ENCODE results near the gene MEX3B.
"Not testable (repeated sequence)": the region's sequence is repeated elsewhere in the genome, so short reads cannot be mapped to it uniquely, and the experiment has no call there.

Gene MEX3B

GRCh38 chr15:82047453-82048400, 1.9 kb upstream of the MEX3B start:
- DNase-seq = peak; percentile 34

- peak; percentile 93 for DNase-seq
These were observed 1.0 kb upstream of the MEX3B start for GRCh38 chr15:82046666-82047452.

- DNase-seq = peak; percentile 33
These were observed 483 bp downstream of the MEX3B start for GRCh38 chr15:82045179-82045891.

GRCh38 chr15:82044373-82045178, 1.2 kb downstream of the MEX3B start:
- DNase-seq = peak; percentile 83

GRCh38 chr15:82043796-82044372, 1.9 kb downstream of the MEX3B start:
- no peak for DNase-seq

GRCh38 chr15:82043130-82043673, 2.6 kb downstream of the MEX3B start:
- DNase-seq = peak; percentile 7

- DNase-seq = no peak
These were observed 5.0 kb downstream of the MEX3B start for GRCh38 chr15:82040862-82041261.

- DNase-seq = peak; percentile 7
These were observed 5.4 kb downstream of the MEX3B start for GRCh38 chr15:82040390-82040789.

GRCh38 chr15:82039871-82040270, 5.9 kb downstream of the MEX3B start:
- DNase-seq = no peak

- no peak for DNase-seq
These were observed 9.4 kb downstream of the MEX3B start for GRCh38 chr15:82036461-82036860.

- DNase-seq = no peak
These were observed 13.9 kb downstream of the MEX3B start for GRCh38 chr15:82031871-82032270.

GRCh38 chr15:82030176-82030575, 15.6 kb downstream of the MEX3B start:
- DNase-seq = no peak

- DNase-seq = not testable (repeated sequence)
These were observed 17.7 kb downstream of the MEX3B start for GRCh38 chr15:82028163-82028562.

- peak; percentile 52 for DNase-seq
These were observed 23.8 kb downstream of the MEX3B start for GRCh38 chr15:82021992-82022391.

GRCh38 chr15:82020625-82021394, 25.0 kb downstream of the MEX3B start:
- peak; percentile 14 for DNase-seq

GRCh38 chr15:82018201-82018600, 27.6 kb downstream of the MEX3B start:
- DNase-seq = no peak

GRCh38 chr15:82017656-82018055, 28.2 kb downstream of the MEX3B start:
- no peak for DNase-seq

GRCh38 chr15:82014989-82015388, 30.8 kb downstream of the MEX3B start:
- peak; percentile 5 for DNase-seq

- no peak for DNase-seq
These were observed 32.9 kb downstream of the MEX3B start for GRCh38 chr15:82012908-82013307.

- no peak for DNase-seq
These were observed 40.6 kb downstream of the MEX3B start for GRCh38 chr15:82005239-82005638.

- no peak for DNase-seq
These were observed 41.9 kb downstream of the MEX3B start for GRCh38 chr15:82003916-82004315.
